Esophagus squamous epithelium (tissue), 4 donors: ENCODE measurements around the gene CTNNA2.

Experiments
- POLR2A ChIP-seq, 4 donors: fragments of 450-650 bp; IDR thresholded peaks; one replicate each; pipeline ENCODE4 v1.6.1; 2017; ENCODE audit warnings: antibody characterized with exemption in 4 of 4, mild to moderate bottlenecking in 4 of 4, moderate library complexity in 3 of 4
- TF ChIP-seq, protein P1 (sequence below), 6 experiments: fragments of 450-650 bp in 4 of 6; fragments of 200-600 bp in 2 of 6; sonication (generic) in 2 of 6; IDR thresholded peaks; one replicate each; pipeline ENCODE4 v1.5.1; 2016 to 2019; ENCODE audit warnings: antibody characterized with exemption in 6 of 6, mild to moderate bottlenecking in 4 of 6, moderate library complexity in 4 of 6

DNA sequence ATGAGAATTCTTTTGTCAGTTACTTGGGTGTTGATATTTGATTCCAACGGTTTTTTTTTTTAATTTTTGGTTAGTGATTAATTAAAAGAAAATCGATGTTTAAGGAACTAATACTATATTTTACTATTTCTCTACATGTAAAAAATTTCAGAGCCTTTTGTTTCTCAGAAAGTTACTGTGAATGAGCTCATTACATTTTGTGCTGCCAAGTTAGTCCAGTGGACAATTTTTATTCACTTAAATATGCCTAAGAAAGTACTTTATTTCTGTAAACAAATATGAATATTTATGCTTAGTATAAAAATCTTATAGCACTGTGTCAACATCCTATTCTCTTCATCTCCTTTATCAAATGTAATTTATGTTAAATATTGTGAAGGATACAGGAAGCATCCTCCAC, 309.3 kb downstream of the CTNNA2 start:
- TF ChIP-seq, protein P1, sequence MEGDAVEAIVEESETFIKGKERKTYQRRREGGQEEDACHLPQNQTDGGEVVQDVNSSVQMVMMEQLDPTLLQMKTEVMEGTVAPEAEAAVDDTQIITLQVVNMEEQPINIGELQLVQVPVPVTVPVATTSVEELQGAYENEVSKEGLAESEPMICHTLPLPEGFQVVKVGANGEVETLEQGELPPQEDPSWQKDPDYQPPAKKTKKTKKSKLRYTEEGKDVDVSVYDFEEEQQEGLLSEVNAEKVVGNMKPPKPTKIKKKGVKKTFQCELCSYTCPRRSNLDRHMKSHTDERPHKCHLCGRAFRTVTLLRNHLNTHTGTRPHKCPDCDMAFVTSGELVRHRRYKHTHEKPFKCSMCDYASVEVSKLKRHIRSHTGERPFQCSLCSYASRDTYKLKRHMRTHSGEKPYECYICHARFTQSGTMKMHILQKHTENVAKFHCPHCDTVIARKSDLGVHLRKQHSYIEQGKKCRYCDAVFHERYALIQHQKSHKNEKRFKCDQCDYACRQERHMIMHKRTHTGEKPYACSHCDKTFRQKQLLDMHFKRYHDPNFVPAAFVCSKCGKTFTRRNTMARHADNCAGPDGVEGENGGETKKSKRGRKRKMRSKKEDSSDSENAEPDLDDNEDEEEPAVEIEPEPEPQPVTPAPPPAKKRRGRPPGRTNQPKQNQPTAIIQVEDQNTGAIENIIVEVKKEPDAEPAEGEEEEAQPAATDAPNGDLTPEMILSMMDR (IDR thresholded peaks at IDR 0.05): no peak
- no peak for TF ChIP-seq POLR2A (IDR thresholded peaks at IDR 0.05)
